ENCODE results near the gene ATG4A.

The ATG4A gene

GRCh38 chrX:108123591-108124366, 32.2 kb downstream of the ATG4A start:
- DNase-seq = no peak

- DNase-seq = no peak
Observed at GRCh38 chrX:108126661-108127060, 35.1 kb downstream of the ATG4A start.

GRCh38 chrX:108127152-108127551, 35.6 kb downstream of the ATG4A start:
- DNase-seq = no peak

- no peak for DNase-seq
Observed at GRCh38 chrX:108130889-108131288, 39.3 kb downstream of the ATG4A start.

- DNase-seq = no peak
Observed at GRCh38 chrX:108131471-108131870, 39.9 kb downstream of the ATG4A start.

- no peak for DNase-seq
Observed at GRCh38 chrX:108132034-108132433, 40.5 kb downstream of the ATG4A start.

GRCh38 chrX:108132876-108133275, 41.3 kb downstream of the ATG4A start:
- DNase-seq = no peak

GRCh38 chrX:108134724-108135123, 43.1 kb downstream of the ATG4A start:
- no peak for DNase-seq

GRCh38 chrX:108138814-108139702, 47.5 kb downstream of the ATG4A start:
- peak; percentile 3 for DNase-seq

GRCh38 chrX:108148524-108148923, 56.9 kb downstream of the ATG4A start:
- no peak for DNase-seq

- no peak for DNase-seq
Observed at GRCh38 chrX:108156082-108156481, 64.5 kb downstream of the ATG4A start.

GRCh38 chrX:108156934-108157466, 65.4 kb downstream of the ATG4A start:
- no peak for DNase-seq

- DNase-seq = no peak
Observed at GRCh38 chrX:108157628-108158027, 66.0 kb downstream of the ATG4A start.

- DNase-seq = no peak
Observed at GRCh38 chrX:108159028-108159670, 67.6 kb downstream of the ATG4A start.

- DNase-seq = no peak
Observed at GRCh38 chrX:108160309-108160708, 68.7 kb downstream of the ATG4A start.

- DNase-seq = no peak
Observed at GRCh38 chrX:108162265-108162664, 70.7 kb downstream of the ATG4A start.

- no peak for DNase-seq
Observed at GRCh38 chrX:108163333-108164082, 71.9 kb downstream of the ATG4A start.

GRCh38 chrX:108165383-108166111, 74.0 kb downstream of the ATG4A start:
- DNase-seq = no peak

GRCh38 chrX:108167211-108167872, 75.8 kb downstream of the ATG4A start:
- no peak for DNase-seq

GRCh38 chrX:108168961-108169740, 77.6 kb downstream of the ATG4A start:
- no peak for DNase-seq
